ENCODE results near the gene DDX49. TPM values are rescaled to one million over a fixed set of nuclear protein-coding genes. Genes with fewer than 3 reads are reported as not detected.

Gene DDX49
- total RNA-seq, 1 experiment from 2014 or later, result 120 TPM

DNA sequence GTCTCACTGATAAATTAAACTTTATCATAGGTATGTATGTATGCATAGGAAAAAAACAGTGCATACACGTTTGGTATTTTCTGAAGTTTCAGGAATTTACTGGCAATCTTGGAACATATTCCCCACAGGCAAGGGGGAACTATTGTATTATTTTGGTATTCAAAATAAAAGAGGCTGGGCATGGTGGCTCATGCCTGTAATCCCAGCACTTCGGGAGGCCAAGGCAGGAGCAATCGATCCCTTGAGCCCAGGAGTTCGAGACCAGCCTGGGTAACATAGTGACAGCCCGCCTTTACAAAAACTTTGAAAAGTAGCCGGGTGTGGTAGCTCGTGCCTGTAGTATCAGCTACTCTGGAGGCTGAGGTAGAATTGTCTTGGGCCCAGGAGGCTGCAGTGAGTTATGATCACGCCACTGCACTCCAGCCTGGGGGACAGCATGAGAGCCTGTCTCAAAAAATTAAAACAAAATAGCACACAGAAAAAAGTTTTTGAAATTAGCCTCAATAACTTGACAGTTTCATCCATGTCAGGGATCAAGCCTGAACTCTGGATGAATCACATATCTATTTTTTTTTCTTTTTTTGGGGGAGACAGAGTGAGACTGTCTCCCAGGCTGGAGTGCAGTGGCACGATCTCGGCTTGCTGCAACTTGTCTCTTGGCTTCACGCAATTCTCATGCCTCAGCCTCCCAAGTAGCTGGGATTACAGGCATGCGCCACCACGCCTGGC lies 50.6 kb downstream of the DDX49 start:
- intact Hi-C loops (cut with micrococcal nuclease), result loop anchor here (2.0 kb wide), 1 partner anchor 17 kb away; no protein-coding TSS in a partner anchor
- H2AFZ ChIP-seq (ENCODE audit: low read length), result peak overlapping the region; percentile 54
- CTCF ChIA-PET, result no interaction called here
- peaks cover 8% of the 10 kb centered on the region for H3F3A ChIP-seq (ENCODE audit: low read length, unreplicated experiment)
- H3K9me2 ChIP-seq (replicated peaks; ENCODE audit: low read length), result no peaks in the 10 kb centered on the region
- peak overlapping the region; percentile 35 for H3K9ac ChIP-seq (ENCODE audit: low read length)
- H4K20me1 ChIP-seq (ENCODE audit: low read length), result no peaks in the 10 kb centered on the region
- POLR2A ChIA-PET (ENCODE audit: unreplicated experiment), result no interaction called here
- peak overlapping the region; percentile 77 for H3K4me2 ChIP-seq (ENCODE audit: low read length)
- no peaks in the 10 kb centered on the region for H3K79me2 ChIP-seq (ENCODE audit: low read length)
- no peaks in the 10 kb centered on the region for H3K27me3 ChIP-seq (ENCODE audit: low read length)
- no peak for DNase-seq
- H3K27ac ChIP-seq (ENCODE audit: low read length), result peak overlapping the region; percentile 88
- no peaks in the 10 kb centered on the region for H3K36me3 ChIP-seq (ENCODE audit: low read depth, low read length)
- H3K4me3 ChIP-seq (ENCODE audit: low read length), result no peak overlapping the region
- TF ChIP-seq EZH2phosphoT487 (IDR thresholded peaks at IDR 0.05; ENCODE audit: borderline replicate concordance, low read length) (no peak), EZH2 (IDR thresholded peaks at IDR 0.05; ENCODE audit: low read length, unreplicated experiment) (no peak)
- TF ChIP-seq, protein P1, sequence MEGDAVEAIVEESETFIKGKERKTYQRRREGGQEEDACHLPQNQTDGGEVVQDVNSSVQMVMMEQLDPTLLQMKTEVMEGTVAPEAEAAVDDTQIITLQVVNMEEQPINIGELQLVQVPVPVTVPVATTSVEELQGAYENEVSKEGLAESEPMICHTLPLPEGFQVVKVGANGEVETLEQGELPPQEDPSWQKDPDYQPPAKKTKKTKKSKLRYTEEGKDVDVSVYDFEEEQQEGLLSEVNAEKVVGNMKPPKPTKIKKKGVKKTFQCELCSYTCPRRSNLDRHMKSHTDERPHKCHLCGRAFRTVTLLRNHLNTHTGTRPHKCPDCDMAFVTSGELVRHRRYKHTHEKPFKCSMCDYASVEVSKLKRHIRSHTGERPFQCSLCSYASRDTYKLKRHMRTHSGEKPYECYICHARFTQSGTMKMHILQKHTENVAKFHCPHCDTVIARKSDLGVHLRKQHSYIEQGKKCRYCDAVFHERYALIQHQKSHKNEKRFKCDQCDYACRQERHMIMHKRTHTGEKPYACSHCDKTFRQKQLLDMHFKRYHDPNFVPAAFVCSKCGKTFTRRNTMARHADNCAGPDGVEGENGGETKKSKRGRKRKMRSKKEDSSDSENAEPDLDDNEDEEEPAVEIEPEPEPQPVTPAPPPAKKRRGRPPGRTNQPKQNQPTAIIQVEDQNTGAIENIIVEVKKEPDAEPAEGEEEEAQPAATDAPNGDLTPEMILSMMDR (conservative IDR thresholded peaks at IDR 0.05; ENCODE audit: low read depth, low read length), result no peak
- peak; percentile 18 for ATAC-seq
- no peaks in the 10 kb centered on the region for H3K9me3 ChIP-seq (ENCODE audit: low read length)
- BruUV-seq (replicated peaks), result TSS peak; percentile 93
- H3K4me1 ChIP-seq (ENCODE audit: insufficient read depth, low read length), result peaks cover 29% of the 10 kb centered on the region

DNA sequence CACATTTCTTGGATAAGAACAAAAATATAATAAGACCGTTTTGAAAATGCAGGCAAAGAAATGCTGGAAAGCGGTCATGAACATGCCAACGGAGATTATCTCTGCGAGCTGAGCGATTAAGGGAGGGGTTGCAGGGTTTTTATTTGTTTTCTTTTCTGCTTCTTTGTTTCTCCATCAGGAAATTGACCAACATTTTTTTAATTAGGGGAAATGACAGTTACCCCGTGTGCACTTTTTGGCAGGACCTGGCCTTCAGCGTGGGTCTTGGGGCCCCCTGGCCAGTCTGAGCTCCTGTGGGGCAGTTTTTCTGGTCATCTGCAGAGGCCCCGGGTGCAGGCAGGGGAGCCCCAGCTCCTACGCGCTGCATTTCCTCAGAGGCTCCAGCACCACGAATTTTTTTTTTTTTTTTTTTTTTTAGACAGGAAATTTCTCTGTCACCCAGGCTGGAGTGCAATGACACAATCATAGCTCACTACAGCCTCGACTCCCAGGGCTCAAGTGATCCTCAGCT lies 52.8 kb downstream of the DDX49 start:
- POLR2A ChIA-PET (ENCODE audit: unreplicated experiment), result no interaction called here
- no peak overlapping the region for H3K4me3 ChIP-seq (ENCODE audit: low read length)
- no peak overlapping the region for H3K9ac ChIP-seq (ENCODE audit: low read length)
- no peaks in the 10 kb centered on the region for H3K9me2 ChIP-seq (replicated peaks; ENCODE audit: low read length)
- no peak for ATAC-seq
- no peaks in the 10 kb centered on the region for H3K36me3 ChIP-seq (ENCODE audit: low read depth, low read length)
- TF ChIP-seq EZH2 (IDR thresholded peaks at IDR 0.05; ENCODE audit: low read length, unreplicated experiment), result no peak
- no peak for TF ChIP-seq EZH2phosphoT487 (IDR thresholded peaks at IDR 0.05; ENCODE audit: borderline replicate concordance, low read length)
- TF ChIP-seq, protein P1 (conservative IDR thresholded peaks at IDR 0.05; ENCODE audit: low read depth, low read length), result no peak
- no peaks in the 10 kb centered on the region for H3K79me2 ChIP-seq (ENCODE audit: low read length)
- peak overlapping the region; percentile 57; the same call in 1 of the 2 replicates for H2AFZ ChIP-seq (ENCODE audit: low read length)
- DNase-seq, result no peak
- CTCF ChIA-PET, result no interaction called here
- no peaks in the 10 kb centered on the region for H3K27me3 ChIP-seq (ENCODE audit: low read length)
- intact Hi-C loops (cut with micrococcal nuclease), result no loop called here
- peaks cover 8% of the 10 kb centered on the region for H3F3A ChIP-seq (ENCODE audit: low read length, unreplicated experiment)
- peaks cover 26% of the 10 kb centered on the region for H3K4me1 ChIP-seq (ENCODE audit: insufficient read depth, low read length)
- H3K27ac ChIP-seq (ENCODE audit: low read length), result no peak overlapping the region
- BruUV-seq (replicated peaks), result no TSS peak
- no peaks in the 10 kb centered on the region for H4K20me1 ChIP-seq (ENCODE audit: low read length)
- H3K4me2 ChIP-seq (ENCODE audit: low read length), result no peak overlapping the region
- no peaks in the 10 kb centered on the region for H3K9me3 ChIP-seq (ENCODE audit: low read length)

DNA sequence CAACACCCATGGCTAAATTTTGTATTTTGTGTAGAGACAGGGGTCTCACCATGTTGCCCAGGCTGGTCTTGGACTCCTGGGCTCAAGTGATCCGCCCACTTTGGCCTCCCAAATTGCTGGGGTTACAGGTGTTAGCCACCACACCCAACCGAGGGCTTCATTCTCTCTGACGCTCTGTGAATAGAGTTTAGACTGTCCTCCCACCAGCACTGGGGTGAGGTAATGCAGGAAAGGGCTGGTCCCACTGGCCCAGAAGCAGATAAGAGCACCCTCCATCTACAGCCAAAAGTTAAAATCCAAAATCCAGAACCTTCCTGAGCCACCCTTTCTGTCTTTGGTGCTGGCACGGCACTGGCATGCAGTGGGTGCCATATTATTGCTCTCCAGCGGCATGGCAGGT lies 53.3 kb downstream of the DDX49 start:
- H4K20me1 ChIP-seq (ENCODE audit: low read length), result no peaks in the 10 kb centered on the region
- H3K9ac ChIP-seq (ENCODE audit: low read length), result no peak overlapping the region
- ChIA-PET CTCF (interaction anchor here (0.6 kb wide), 1 partner anchor 585 kb away, joined by 4 read pairs; no protein-coding TSS in a partner anchor), POLR2A (ENCODE audit: unreplicated experiment) (no interaction called here)
- no peaks in the 10 kb centered on the region for H3K36me3 ChIP-seq (ENCODE audit: low read depth, low read length)
- no peaks in the 10 kb centered on the region for H3K9me2 ChIP-seq (replicated peaks; ENCODE audit: low read length)
- H3K9me3 ChIP-seq (ENCODE audit: low read length), result no peaks in the 10 kb centered on the region
- TF ChIP-seq EZH2phosphoT487 (IDR thresholded peaks at IDR 0.05; ENCODE audit: borderline replicate concordance, low read length), result no peak
- no peak for TF ChIP-seq EZH2 (IDR thresholded peaks at IDR 0.05; ENCODE audit: low read length, unreplicated experiment)
- TF ChIP-seq, protein P1 (conservative IDR thresholded peaks at IDR 0.05; ENCODE audit: low read depth, low read length), result no peak
- no peaks in the 10 kb centered on the region for H3K27me3 ChIP-seq (ENCODE audit: low read length)
- no peak overlapping the region for H3K27ac ChIP-seq (ENCODE audit: low read length)
- BruUV-seq (replicated peaks), result no TSS peak
- ATAC-seq, result no peak
- no peak overlapping the region for H3K4me3 ChIP-seq (ENCODE audit: low read length)
- H3F3A ChIP-seq (ENCODE audit: low read length, unreplicated experiment), result peaks cover 8% of the 10 kb centered on the region
- DNase-seq, result no peak
- no peak overlapping the region for H3K4me2 ChIP-seq (ENCODE audit: low read length)
- intact Hi-C loops (cut with micrococcal nuclease), result no loop called here
- H2AFZ ChIP-seq (ENCODE audit: low read length), result peak overlapping the region; percentile 57; the same call in 1 of the 2 replicates
- no peaks in the 10 kb centered on the region for H3K79me2 ChIP-seq (ENCODE audit: low read length)
- peaks cover 21% of the 10 kb centered on the region for H3K4me1 ChIP-seq (ENCODE audit: insufficient read depth, low read length)
